Activated CD4-positive, alpha-beta memory T cell treated with anti-CD3 and anti-CD28 coated beads, Interleukin-2, amount 10 ng/mL, durations not matched to agents 7 days and 5 days (primary cell): ENCODE results near the gene VRK2. TPM values are rescaled to one million over a fixed set of nuclear protein-coding genes. Genes with fewer than 3 reads are reported as not detected.
"Not testable (repeated sequence)": the region's sequence is repeated elsewhere in the genome, so short reads cannot be mapped to it uniquely, and the experiment has no call there.

ENCODE experiments used
- CTCF ChIA-PET: fragments of 350-600 bp; sonication (Branson Sonifier 250); formaldehyde crosslinking; loops from one replicate; lab custom pipeline; 2021; ENCODE audit warnings: antibody characterized with exemption, inconsistent platforms; lab: Charles Lee
- POLR2A ChIA-PET: fragments of 350-600 bp; sonication (Branson Sonifier 250); formaldehyde crosslinking; loops from one replicate; lab custom pipeline; 2021; ENCODE audit warnings: antibody characterized with exemption; lab: Charles Lee
- DNase-seq: peaks from one replicate; pipeline ENCODE4 v3.0.0-alpha.2; 2020
- H3K27ac Mint-ChIP-seq: one replicate; pipeline ENCODE4 v1.8.0; 2021; ENCODE audit warnings: mild to moderate bottlenecking, mixed read lengths
- H3K27me3 Mint-ChIP-seq: one replicate; pipeline ENCODE4 v1.8.0; 2021; ENCODE audit warnings: mixed read lengths
- H3K36me3 Mint-ChIP-seq: one replicate; pipeline ENCODE4 v1.8.0; 2021; ENCODE audit warnings: low read depth, mixed read lengths
- H3K4me1 Mint-ChIP-seq: one replicate; pipeline ENCODE4 v1.8.0; 2021; ENCODE audit warnings: mixed read lengths
- H3K4me3 Mint-ChIP-seq: one replicate; pipeline ENCODE4 v1.8.0; 2021; ENCODE audit warnings: mild to moderate bottlenecking, mixed read lengths
- H3K9me3 Mint-ChIP-seq: one replicate; pipeline ENCODE4 v1.8.0; 2021; ENCODE audit warnings: mixed read lengths
- total RNA-seq, 2 experiments: library from RNA; stranded (reverse); gene quantifications; one replicate each; pipeline ENCODE4 v1.2.3, GENCODE V29; 2021

The VRK2 gene
- total RNA-seq, 2 experiments from 2014 or later = 24.5 to 26.6 TPM

DNA sequence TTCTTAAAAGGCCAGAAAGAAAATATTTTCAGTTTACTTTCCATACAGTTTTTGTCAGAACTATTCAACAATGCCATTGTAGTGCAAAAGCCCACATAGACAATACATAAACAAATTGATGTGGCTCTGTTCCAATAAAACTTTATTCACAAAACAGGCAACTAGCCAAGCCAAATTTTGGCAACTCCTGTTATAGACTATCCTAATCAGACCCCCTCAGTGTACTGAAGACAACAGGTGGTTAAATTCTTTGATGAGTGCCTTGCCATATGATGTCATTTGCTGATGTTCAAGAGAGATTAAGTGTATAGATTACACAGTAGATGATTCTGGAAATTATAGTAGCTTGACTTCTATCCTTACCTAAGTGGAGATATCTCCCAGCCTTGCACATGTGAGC is 111.1 kb downstream of the VRK2 start:
- no peak for DNase-seq
- H3K27ac Mint-ChIP-seq = no peak overlapping the region
- H3K27me3 Mint-ChIP-seq = no peaks in the 10 kb centered on the region
- no peaks in the 10 kb centered on the region for H3K9me3 Mint-ChIP-seq
- ChIA-PET CTCF (interaction anchor here (1.0 kb wide), 1 partner anchor 9 kb away, joined by 3 read pairs; no protein-coding TSS in a partner anchor), POLR2A (interaction anchor here (0.6 kb wide), 1 partner anchor 32 kb away, joined by 3 read pairs; no protein-coding TSS in a partner anchor)
- H3K4me3 Mint-ChIP-seq = no peak overlapping the region
- peaks cover 64% of the 10 kb centered on the region for H3K36me3 Mint-ChIP-seq
- no peaks in the 10 kb centered on the region for H3K4me1 Mint-ChIP-seq

DNA sequence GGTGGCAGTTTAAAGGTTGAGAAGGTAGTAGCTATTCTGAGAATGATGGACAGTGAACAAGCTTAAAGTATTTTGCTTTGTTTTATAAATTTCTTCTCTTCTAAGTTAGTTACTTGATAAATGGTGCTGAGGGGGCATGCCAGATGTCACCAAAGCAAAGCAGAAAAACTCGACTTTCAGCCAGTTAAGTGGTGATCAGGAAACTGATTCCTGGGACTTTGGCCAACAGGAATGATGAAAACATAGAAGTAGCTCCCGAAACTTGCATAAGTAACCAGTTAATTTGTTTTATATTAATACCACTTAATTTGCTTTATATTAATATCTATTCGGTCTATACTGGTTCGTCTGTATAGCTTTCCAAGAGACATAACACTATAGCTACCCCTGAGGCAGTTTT is 111.9 kb downstream of the VRK2 start:
- no peaks in the 10 kb centered on the region for H3K27me3 Mint-ChIP-seq
- ChIA-PET POLR2A (interaction anchor here (0.6 kb wide), 1 partner anchor 32 kb away, joined by 3 read pairs; no protein-coding TSS in a partner anchor), CTCF (interaction anchor here (1.0 kb wide), 1 partner anchor 10 kb away, joined by 3 read pairs; no protein-coding TSS in a partner anchor)
- H3K4me1 Mint-ChIP-seq = no peaks in the 10 kb centered on the region
- no peak overlapping the region for H3K4me3 Mint-ChIP-seq
- no peaks in the 10 kb centered on the region for H3K9me3 Mint-ChIP-seq
- H3K27ac Mint-ChIP-seq = no peak overlapping the region
- no peak for DNase-seq
- peaks cover 64% of the 10 kb centered on the region for H3K36me3 Mint-ChIP-seq

DNA sequence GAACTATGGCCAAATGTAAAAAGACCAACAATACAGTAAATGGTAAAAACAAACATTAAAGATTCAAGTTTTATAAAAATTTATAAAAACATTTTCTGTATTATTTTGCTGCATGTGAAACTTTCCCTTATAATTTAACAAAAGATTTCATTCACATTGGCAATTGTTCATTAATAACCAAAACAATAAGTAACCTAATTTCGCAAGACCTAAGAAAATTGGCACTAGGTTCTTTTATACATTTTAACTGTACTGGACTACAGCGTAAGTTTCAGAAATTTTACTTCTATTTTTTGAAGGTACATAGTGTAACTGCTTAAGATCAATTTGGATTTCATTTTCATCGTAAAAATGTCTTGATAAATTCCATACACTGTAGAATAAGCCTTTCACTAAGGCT is 117.3 kb downstream of the VRK2 start:
- CTCF ChIA-PET = no interaction called here
- no peaks in the 10 kb centered on the region for H3K27me3 Mint-ChIP-seq
- peaks cover 37% of the 10 kb centered on the region for H3K36me3 Mint-ChIP-seq
- H3K27ac Mint-ChIP-seq = no peak overlapping the region
- H3K4me3 Mint-ChIP-seq = no peak overlapping the region
- H3K9me3 Mint-ChIP-seq = no peaks in the 10 kb centered on the region
- POLR2A ChIA-PET = no interaction called here
- no peaks in the 10 kb centered on the region for H3K4me1 Mint-ChIP-seq
- DNase-seq = no peak

DNA sequence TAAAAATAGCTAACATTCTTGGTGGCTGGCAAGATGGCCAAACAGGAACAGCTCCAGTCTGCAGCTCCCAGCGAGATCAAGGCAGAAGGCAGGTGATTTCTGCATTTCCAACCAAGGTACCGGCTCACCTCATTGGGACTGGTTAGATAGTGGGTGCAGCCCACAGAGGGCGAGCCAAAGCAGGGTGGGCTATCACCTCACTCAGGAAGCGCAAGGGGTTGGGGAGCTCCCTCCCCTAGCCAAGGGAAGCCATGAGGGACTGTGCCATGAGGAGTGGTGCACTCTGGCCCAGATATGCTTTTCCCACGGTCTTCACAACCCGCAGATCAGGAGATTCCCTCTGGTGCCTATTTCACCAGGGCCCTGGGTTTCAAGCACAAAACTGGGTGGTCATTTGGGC is 121.5 kb downstream of the VRK2 start:
- H3K4me1 Mint-ChIP-seq, H3K9me3 Mint-ChIP-seq, H3K4me3 Mint-ChIP-seq, H3K27ac Mint-ChIP-seq, POLR2A ChIA-PET, H3K27me3 Mint-ChIP-seq, DNase-seq: not testable (repeated sequence)
- peaks cover 43% of the 10 kb centered on the region for H3K36me3 Mint-ChIP-seq
- CTCF ChIA-PET = interaction anchor here (1.3 kb wide), 1 partner anchor 11 kb away, joined by 3 read pairs; no protein-coding TSS in a partner anchor

DNA sequence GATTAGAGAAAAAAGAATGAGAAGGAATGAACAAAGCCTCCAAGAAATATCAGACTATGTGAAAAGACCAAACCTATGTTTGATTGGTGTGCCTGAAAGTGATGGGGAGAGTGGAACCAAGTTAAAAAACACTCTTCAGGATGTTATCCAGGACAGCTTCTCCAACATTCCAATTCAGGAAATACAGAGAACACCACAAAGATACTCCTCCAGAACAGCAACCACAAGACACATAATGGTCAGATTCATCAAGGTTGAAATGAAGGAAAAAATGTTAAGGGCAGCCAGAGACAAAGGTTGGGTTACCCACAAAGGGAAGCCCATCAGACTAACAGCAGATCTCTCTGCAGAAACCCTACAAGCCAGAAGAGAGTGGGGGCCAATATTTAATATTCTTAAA is 123.2 kb downstream of the VRK2 start:
- CTCF ChIA-PET, DNase-seq, POLR2A ChIA-PET, H3K4me1 Mint-ChIP-seq, H3K4me3 Mint-ChIP-seq, H3K27ac Mint-ChIP-seq, H3K27me3 Mint-ChIP-seq: not testable (repeated sequence)
- peaks cover 14% of the 10 kb centered on the region for H3K9me3 Mint-ChIP-seq
- peaks cover 57% of the 10 kb centered on the region for H3K36me3 Mint-ChIP-seq

DNA sequence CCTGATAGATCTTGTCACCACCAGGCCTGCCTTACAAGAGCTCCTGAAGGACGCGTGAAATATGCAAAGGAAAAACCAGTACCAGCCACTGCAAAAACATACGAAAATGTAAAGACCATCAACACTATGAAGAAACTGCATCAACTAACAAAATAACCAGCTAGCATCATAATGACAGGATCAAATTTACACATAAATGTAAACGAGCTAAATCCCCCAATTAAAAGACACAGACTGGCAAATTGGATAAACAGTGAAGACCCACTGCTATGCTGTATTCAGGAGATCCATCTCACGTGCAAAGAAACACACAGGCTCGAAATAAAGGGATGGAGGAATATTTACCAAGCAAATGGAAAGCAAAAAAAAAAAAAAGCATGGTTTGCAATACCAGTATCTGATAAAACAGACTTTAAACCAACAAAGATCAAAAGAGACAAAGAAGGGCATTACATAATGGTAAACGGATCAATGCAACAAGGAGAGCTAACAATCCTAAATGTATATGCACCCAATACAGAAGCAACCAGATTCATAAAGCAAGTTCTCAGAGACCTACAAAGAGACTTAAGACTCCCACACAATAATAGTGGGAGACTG is 123.8 kb downstream of the VRK2 start:
- peaks cover 54% of the 10 kb centered on the region for H3K36me3 Mint-ChIP-seq
- DNase-seq, H3K27me3 Mint-ChIP-seq, CTCF ChIA-PET, POLR2A ChIA-PET, H3K4me1 Mint-ChIP-seq, H3K27ac Mint-ChIP-seq, H3K4me3 Mint-ChIP-seq: not testable (repeated sequence)
- H3K9me3 Mint-ChIP-seq = peaks cover 14% of the 10 kb centered on the region

DNA sequence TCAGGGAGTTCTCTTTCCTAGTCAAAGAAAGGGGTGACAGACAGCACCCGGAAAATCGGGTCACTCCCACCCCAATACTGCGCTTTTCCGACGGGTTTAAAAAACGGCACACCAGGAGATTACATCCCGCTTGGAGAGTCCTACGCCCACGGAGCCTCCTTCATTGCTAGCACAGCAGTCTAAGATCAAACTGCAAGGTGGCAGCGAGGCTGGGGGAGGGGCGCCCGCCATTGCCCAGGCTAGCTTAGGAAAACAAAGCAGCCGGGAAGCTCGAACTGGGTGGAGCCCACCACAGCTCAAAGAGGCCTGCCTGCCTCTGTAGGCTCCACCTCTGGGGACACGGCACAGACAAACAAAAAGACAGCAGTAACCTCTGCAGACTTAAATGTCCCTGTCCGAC is 125.2 kb downstream of the VRK2 start:
- H3K4me3 Mint-ChIP-seq, H3K4me1 Mint-ChIP-seq, H3K27ac Mint-ChIP-seq, H3K27me3 Mint-ChIP-seq, CTCF ChIA-PET, POLR2A ChIA-PET, DNase-seq: not testable (repeated sequence)
- peaks cover 50% of the 10 kb centered on the region for H3K36me3 Mint-ChIP-seq
- H3K9me3 Mint-ChIP-seq = peaks cover 14% of the 10 kb centered on the region

DNA sequence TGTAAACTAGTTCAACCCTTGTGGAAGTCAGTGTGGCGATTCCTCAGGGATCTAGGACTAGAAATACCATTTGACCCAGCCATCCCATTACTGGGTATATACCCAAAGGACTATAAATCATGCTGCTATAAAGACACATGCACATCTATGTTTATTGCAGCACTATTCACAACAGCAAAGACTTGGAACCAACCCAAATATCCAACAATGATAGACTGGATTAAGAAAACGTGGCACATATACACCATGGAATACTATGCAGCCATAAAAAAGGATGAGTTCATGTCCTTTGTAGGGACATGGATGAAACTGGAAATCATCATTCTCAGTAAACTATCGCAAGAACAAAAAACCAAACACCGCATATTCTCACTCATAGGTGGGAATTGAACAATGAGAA is 130.6 kb downstream of the VRK2 start:
- CTCF ChIA-PET, H3K4me3 Mint-ChIP-seq, POLR2A ChIA-PET, H3K4me1 Mint-ChIP-seq, H3K9me3 Mint-ChIP-seq, DNase-seq, H3K27ac Mint-ChIP-seq, H3K27me3 Mint-ChIP-seq: not testable (repeated sequence)
- H3K36me3 Mint-ChIP-seq = peaks cover 43% of the 10 kb centered on the region

DNA sequence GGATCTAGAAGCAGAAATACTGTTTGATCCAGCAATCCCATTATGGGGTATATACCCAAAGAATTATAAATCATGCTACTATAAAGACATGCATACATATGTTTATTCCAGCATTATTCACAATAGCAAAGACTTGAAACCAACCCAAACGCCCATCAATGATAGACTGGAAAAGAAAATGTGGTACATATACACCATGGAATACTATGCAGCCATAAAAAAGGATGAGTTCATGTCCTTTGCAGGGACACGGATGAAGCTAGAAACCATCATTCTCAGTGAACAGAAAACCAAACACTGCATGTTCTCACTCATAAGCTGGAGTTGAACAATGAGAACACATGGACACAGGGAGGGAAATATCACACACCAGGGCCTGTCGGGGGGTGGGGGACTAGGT is 133.6 kb downstream of the VRK2 start:
- H3K4me1 Mint-ChIP-seq, DNase-seq, H3K9me3 Mint-ChIP-seq, H3K4me3 Mint-ChIP-seq, POLR2A ChIA-PET, H3K27me3 Mint-ChIP-seq, H3K27ac Mint-ChIP-seq: not testable (repeated sequence)
- H3K36me3 Mint-ChIP-seq = peaks cover 20% of the 10 kb centered on the region
- CTCF ChIA-PET = interaction anchor here (1.0 kb wide), 1 partner anchor 10 kb away, joined by 3 read pairs; no protein-coding TSS in a partner anchor

DNA sequence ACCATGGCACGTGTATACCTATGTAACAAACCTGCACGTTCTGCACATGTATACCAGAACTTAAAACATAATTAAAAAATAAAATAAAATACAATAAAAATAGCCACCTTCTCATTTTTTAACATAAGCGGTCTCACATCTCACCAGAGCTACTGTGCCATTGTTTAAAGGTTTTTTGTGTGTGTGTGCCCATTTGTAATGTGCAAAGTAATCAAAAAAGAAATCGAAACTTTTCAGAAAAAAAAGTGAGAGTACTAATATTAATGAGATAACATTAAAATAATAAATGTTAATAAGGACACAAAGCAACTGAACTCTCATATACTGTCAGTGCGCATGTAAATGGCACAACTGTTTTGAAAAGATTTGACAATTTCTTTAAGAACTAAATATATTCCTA is 134.0 kb downstream of the VRK2 start:
- Mint-ChIP-seq H3K27me3 (no peaks in the 10 kb centered on the region), H3K4me1 (peaks cover 1% of the 10 kb centered on the region), H3K36me3 (peaks cover 20% of the 10 kb centered on the region), H3K9me3 (no peaks in the 10 kb centered on the region), H3K4me3 (no peak overlapping the region), H3K27ac (no peak overlapping the region)
- CTCF ChIA-PET = no interaction called here
- POLR2A ChIA-PET = no interaction called here
- DNase-seq = no peak

DNA sequence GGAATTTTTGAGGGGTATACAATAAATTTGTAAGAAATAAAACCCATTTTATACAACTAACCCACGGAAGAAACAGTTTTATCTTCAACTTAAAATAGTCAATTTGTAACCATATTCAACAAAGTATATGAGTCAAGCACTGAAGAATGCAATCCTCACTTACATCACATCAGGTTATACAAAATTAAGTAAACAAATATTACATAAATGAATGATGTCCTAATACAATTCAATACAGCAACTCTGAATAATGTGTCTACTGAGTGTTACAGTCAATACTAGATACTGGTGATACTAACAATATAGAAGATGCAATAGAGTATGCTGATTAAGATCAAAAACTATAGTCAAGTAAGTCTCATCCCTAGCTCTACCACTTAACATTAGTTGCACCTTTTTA is 135.9 kb downstream of the VRK2 start:
- DNase-seq = no peak
- Mint-ChIP-seq H3K27ac (no peak overlapping the region), H3K27me3 (no peaks in the 10 kb centered on the region), H3K4me3 (no peak overlapping the region), H3K9me3 (no peaks in the 10 kb centered on the region), H3K36me3 (peaks cover 31% of the 10 kb centered on the region), H3K4me1 (peaks cover 1% of the 10 kb centered on the region)
- ChIA-PET CTCF (no interaction called here), POLR2A (no interaction called here)

DNA sequence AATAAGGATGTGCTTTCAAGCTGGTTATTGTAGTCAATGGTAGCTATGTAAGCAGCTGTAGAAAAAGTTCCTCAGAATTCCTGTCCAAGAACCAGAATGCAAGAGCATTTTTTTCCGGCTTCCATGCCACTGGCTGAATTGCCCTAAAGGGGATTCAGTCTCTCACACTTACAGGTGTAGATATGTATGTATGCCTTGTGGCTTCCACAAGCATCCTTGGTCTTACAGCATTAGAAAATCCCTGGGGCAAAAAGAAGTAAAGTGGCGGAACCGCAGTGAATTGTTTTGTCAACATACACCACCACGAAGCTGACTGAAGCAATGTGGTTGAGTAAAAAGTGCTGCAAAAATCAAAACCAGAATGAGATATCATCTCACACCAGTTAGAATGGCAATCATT is 139.9 kb downstream of the VRK2 start:
- H3K27me3 Mint-ChIP-seq = no peaks in the 10 kb centered on the region
- H3K9me3 Mint-ChIP-seq = no peaks in the 10 kb centered on the region
- CTCF ChIA-PET = no interaction called here
- H3K27ac Mint-ChIP-seq = no peak overlapping the region
- H3K4me3 Mint-ChIP-seq = no peak overlapping the region
- peaks cover 22% of the 10 kb centered on the region for H3K36me3 Mint-ChIP-seq
- POLR2A ChIA-PET = no interaction called here
- H3K4me1 Mint-ChIP-seq = no peaks in the 10 kb centered on the region
- no peak for DNase-seq

DNA sequence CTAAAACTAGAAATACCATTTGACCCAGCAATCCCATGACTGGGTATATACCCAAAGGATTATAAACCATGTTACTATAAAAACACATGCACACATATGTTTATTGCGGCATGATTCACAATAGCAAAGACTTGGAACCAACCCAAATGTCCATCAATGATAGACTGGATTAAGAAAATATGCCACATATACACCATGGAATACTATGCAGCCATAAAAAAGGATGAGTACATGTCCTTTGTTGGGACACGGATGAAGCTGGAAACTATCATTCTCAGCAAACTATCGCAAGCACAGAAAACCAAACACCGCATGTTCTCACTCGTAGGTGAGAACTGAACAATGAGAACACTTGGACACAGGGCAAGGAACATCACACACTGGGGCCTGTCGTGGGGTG is 140.4 kb downstream of the VRK2 start:
- H3K9me3 Mint-ChIP-seq, DNase-seq, POLR2A ChIA-PET, H3K27ac Mint-ChIP-seq, H3K4me1 Mint-ChIP-seq, H3K27me3 Mint-ChIP-seq, H3K4me3 Mint-ChIP-seq, CTCF ChIA-PET: not testable (repeated sequence)
- H3K36me3 Mint-ChIP-seq = peaks cover 25% of the 10 kb centered on the region

DNA sequence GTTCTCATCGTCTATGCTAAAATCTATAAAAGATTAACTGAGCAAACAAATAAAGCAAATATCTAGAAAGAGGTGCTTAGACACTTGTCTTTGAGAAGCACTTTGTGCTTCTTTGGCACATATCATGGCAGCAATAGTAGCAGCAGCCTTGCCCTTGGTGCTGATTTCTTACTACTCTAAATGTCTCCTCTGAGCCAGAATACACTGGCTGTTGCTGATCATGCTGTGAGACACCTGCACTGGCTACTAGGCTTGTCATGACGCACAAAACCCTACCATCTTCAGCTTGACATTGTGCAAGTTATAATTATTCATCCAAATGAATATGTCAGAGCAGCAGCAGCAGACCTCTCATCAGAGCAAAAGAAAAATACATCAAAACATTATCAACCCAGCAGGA is 147.9 kb downstream of the VRK2 start:
- peaks cover 7% of the 10 kb centered on the region for H3K36me3 Mint-ChIP-seq
- no peaks in the 10 kb centered on the region for H3K27me3 Mint-ChIP-seq
- H3K4me1 Mint-ChIP-seq = no peaks in the 10 kb centered on the region
- no peak for DNase-seq
- CTCF ChIA-PET = no interaction called here
- no peak overlapping the region for H3K27ac Mint-ChIP-seq
- POLR2A ChIA-PET = no interaction called here
- no peak overlapping the region for H3K4me3 Mint-ChIP-seq
- no peaks in the 10 kb centered on the region for H3K9me3 Mint-ChIP-seq
